Gastrocnemius medialis (tissue), 4 donors: ENCODE measurements around the gene C1QTNF8.

Experiments
- CTCF ChIP-seq, 5 experiments: fragments of 450-650 bp in 3 of 5; fragments of 200-600 bp in 2 of 5; sonication (generic) in 2 of 5; IDR thresholded peaks in 4 of 5; conservative IDR thresholded peaks in 1 of 5; 1 replicate in 4 of 5; 2 replicates in 1 of 5; pipeline ENCODE4 v1.5.1; 2016 to 2019; ENCODE audit warnings: antibody characterized with exemption in 5 of 5, mild to moderate bottlenecking in 3 of 5, moderate library complexity in 3 of 5
- POLR2A ChIP-seq, 2 donors: fragments of 450-650 bp; IDR thresholded peaks; one replicate each; pipeline ENCODE4 v1.6.1; 2017; ENCODE audit warnings: antibody characterized with exemption in 2 of 2, mild to moderate bottlenecking in 2 of 2, moderate library complexity in 2 of 2

- TF ChIP-seq CTCF (IDR thresholded peaks at IDR 0.05 in 4 of 5, conservative IDR thresholded peaks at IDR 0.05 in 1 of 5): no peak
- no peak for TF ChIP-seq POLR2A (IDR thresholded peaks at IDR 0.05)
Measured at GRCh38 chr16:1098266-1098991, 2.4 kb upstream of the C1QTNF8 start.
